ENCODE measurements around the gene ZNF831. TPM values are rescaled to one million over a fixed set of nuclear protein-coding genes. Genes with fewer than 3 reads are reported as not detected.

The ZNF831 gene
- total and polyA plus RNA-seq, 3 donors from 2014 or later = 0.99 to 4.8 (median 4.0) TPM

GRCh38 chr20:59184880-59185447 is 21.3 kb downstream of the ZNF831 start:
- TF ChIP-seq CTCF (IDR thresholded peaks at IDR 0.05) = no peak
- no peak for TF ChIP-seq POLR2A (IDR thresholded peaks at IDR 0.05)
- no peak for DNase-seq
- 83 to 84% methylated on average over 16 of the region's 16 CpGs for WGBS, 2 donors
- intact Hi-C loops (cut with DNase I; ENCODE audit: low total_unique reads) = no loop called here
- Histone ChIP-seq H3K36me3 (ENCODE audit: low read depth, missing control alignments) (no peaks in the 10 kb centered on the region), H3K4me3 (no peak overlapping the region), H3K4me1 (no peaks in the 10 kb centered on the region), H3K27me3 (no peaks in the 10 kb centered on the region), H3K27ac (no peak overlapping the region), H3K9me3 (no peaks in the 10 kb centered on the region)

GRCh38 chr20:59185809-59186208 is 22.2 kb downstream of the ZNF831 start:
- no peak overlapping the region for H3K27ac ChIP-seq
- H3K4me3 ChIP-seq = no peak overlapping the region
- no peaks in the 10 kb centered on the region for H3K4me1 ChIP-seq
- TF ChIP-seq POLR2A (IDR thresholded peaks at IDR 0.05) = no peak
- TF ChIP-seq CTCF (IDR thresholded peaks at IDR 0.05) = no peak
- no peak for DNase-seq
- H3K27me3 ChIP-seq = no peaks in the 10 kb centered on the region
- intact Hi-C loops (cut with DNase I; ENCODE audit: low total_unique reads) = no loop called here
- WGBS, 2 donors = 69 to 78% methylated on average over 3 to 6 of the region's 6 CpGs
- no peaks in the 10 kb centered on the region for H3K9me3 ChIP-seq
- no peaks in the 10 kb centered on the region for H3K36me3 ChIP-seq (ENCODE audit: low read depth, missing control alignments)

GRCh38 chr20:59190466-59190865 is 26.8 kb downstream of the ZNF831 start:
- DNase-seq = no peak
- Histone ChIP-seq H3K9me3 (no peaks in the 10 kb centered on the region), H3K36me3 (ENCODE audit: low read depth, missing control alignments) (no peaks in the 10 kb centered on the region), H3K4me1 (no peaks in the 10 kb centered on the region), H3K27ac (no peak overlapping the region), H3K27me3 (no peaks in the 10 kb centered on the region), H3K4me3 (no peak overlapping the region)
- WGBS, 2 donors = 80 to 81% methylated on average over 5 of the region's 5 CpGs
- intact Hi-C loops (cut with DNase I; ENCODE audit: low total_unique reads) = no loop called here
- TF ChIP-seq CTCF (IDR thresholded peaks at IDR 0.05) (no peak), POLR2A (IDR thresholded peaks at IDR 0.05) (no peak)

GRCh38 chr20:59191036-59191755 is 27.6 kb downstream of the ZNF831 start:
- H3K9me3 ChIP-seq = no peaks in the 10 kb centered on the region
- H3K27me3 ChIP-seq = no peaks in the 10 kb centered on the region
- H3K4me3 ChIP-seq = peak overlapping the region in 1 of 2 donors; percentile 29
- H3K27ac ChIP-seq = no peak overlapping the region
- TF ChIP-seq CTCF (IDR thresholded peaks at IDR 0.05) (no peak), POLR2A (IDR thresholded peaks at IDR 0.05) (no peak)
- H3K36me3 ChIP-seq (ENCODE audit: low read depth, missing control alignments) = no peaks in the 10 kb centered on the region
- WGBS, 2 donors = 71 to 79% methylated on average over 16 to 39 of the region's 40 CpGs
- intact Hi-C loops (cut with DNase I; ENCODE audit: low total_unique reads) = no loop called here
- DNase-seq = no peak
- no peaks in the 10 kb centered on the region for H3K4me1 ChIP-seq
